ENCODE data around the gene ACLY. TPM values are rescaled to one million over a fixed set of nuclear protein-coding genes. Genes with fewer than 3 reads are reported as not detected.

The ACLY gene
- total and polyA plus RNA-seq, 2 of the 13 experiments (the other 11 are each of a cell fraction or from before 2014, with no cell fraction given) = 111 to 218 TPM

GRCh38 chr17:41864836-41865595 is 53.7 kb downstream of the ACLY start, which contains the start of gene KLHL11 (continued):
- TF ChIP-seq ZNF296 (CRISPR knock-in tag; conservative IDR thresholded peaks at IDR 0.05) = no peak
- 0 out of 2 replicates have a peak, but pooled peaks have one; percentile 61 for TF ChIP-seq POLR2AphosphoS2 (IDR thresholded peaks at IDR 0.05; ENCODE audit: low read depth, low read length)
- TF ChIP-seq, protein P1, sequence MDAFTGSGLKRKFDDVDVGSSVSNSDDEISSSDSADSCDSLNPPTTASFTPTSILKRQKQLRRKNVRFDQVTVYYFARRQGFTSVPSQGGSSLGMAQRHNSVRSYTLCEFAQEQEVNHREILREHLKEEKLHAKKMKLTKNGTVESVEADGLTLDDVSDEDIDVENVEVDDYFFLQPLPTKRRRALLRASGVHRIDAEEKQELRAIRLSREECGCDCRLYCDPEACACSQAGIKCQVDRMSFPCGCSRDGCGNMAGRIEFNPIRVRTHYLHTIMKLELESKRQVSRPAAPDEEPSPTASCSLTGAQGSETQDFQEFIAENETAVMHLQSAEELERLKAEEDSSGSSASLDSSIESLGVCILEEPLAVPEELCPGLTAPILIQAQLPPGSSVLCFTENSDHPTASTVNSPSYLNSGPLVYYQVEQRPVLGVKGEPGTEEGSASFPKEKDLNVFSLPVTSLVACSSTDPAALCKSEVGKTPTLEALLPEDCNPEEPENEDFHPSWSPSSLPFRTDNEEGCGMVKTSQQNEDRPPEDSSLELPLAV (CRISPR knock-in tag; conservative IDR thresholded peaks at IDR 0.05; ENCODE audit: low read depth) = 0 out of 2 replicates have a peak, but pooled peaks have one; percentile 39
- peak; percentile 69; the same call in 1 of the 2 replicates for TF ChIP-seq ZNF615 (CRISPR knock-in tag; IDR thresholded peaks at IDR 0.05; ENCODE audit: borderline replicate concordance)
- TF ChIP-seq, protein P2, sequence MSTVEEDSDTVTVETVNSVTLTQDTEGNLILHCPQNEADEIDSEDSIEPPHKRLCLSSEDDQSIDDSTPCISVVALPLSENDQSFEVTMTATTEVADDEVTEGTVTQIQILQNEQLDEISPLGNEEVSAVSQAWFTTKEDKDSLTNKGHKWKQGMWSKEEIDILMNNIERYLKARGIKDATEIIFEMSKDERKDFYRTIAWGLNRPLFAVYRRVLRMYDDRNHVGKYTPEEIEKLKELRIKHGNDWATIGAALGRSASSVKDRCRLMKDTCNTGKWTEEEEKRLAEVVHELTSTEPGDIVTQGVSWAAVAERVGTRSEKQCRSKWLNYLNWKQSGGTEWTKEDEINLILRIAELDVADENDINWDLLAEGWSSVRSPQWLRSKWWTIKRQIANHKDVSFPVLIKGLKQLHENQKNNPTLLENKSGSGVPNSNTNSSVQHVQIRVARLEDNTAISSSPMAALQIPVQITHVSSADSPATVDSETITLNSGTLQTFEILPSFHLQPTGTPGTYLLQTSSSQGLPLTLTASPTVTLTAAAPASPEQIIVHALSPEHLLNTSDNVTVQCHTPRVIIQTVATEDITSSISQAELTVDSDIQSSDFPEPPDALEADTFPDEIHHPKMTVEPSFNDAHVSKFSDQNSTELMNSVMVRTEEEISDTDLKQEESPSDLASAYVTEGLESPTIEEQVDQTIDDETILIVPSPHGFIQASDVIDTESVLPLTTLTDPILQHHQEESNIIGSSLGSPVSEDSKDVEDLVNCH (CRISPR knock-in tag; IDR thresholded peaks at IDR 0.05) = no peak
- TF ChIP-seq ZNF580 (CRISPR knock-in tag; IDR thresholded peaks at IDR 0.05; ENCODE audit: borderline replicate concordance, low read depth) = 0 out of 2 replicates have a peak, but pooled peaks have one; percentile 74
- peak; percentile 57; the same call in 1 of the 2 replicates for TF ChIP-seq NR1H2 (CRISPR knock-in tag; IDR thresholded peaks at IDR 0.05; ENCODE audit: borderline replicate concordance, low read depth)
- TF ChIP-seq ZXDC (CRISPR knock-in tag; IDR thresholded peaks at IDR 0.05) = peak; percentile 77; the same call in 1 of the 2 replicates
- TF ChIP-seq GLI4 (CRISPR knock-in tag; IDR thresholded peaks at IDR 0.05; ENCODE audit: borderline replicate concordance) = peak; percentile 53
- TF ChIP-seq ZZZ3 (CRISPR knock-in tag; IDR thresholded peaks at IDR 0.05; ENCODE audit: borderline replicate concordance) = peak; percentile 53
- peak; percentile 72; the same call in 1 of the 2 replicates for TF ChIP-seq LBX2 (CRISPR knock-in tag; IDR thresholded peaks at IDR 0.05; ENCODE audit: borderline replicate concordance)
- TF ChIP-seq ZNF850 (CRISPR knock-in tag; conservative IDR thresholded peaks at IDR 0.05) = no peak
- peak; percentile 99 for TF ChIP-seq KAT7 (CRISPR knock-in tag; IDR thresholded peaks at IDR 0.05; ENCODE audit: borderline replicate concordance)
- peak; percentile 65; the same call in 1 of the 2 replicates for TF ChIP-seq MAZ (IDR thresholded peaks at IDR 0.05; ENCODE audit: borderline replicate concordance, low read depth, low read length)
- TF ChIP-seq MAZ (CRISPR knock-in tag; IDR thresholded peaks at IDR 0.05; ENCODE audit: low read depth) = peak; percentile 84
- peak; percentile 83 for TF ChIP-seq KMT2B (CRISPR knock-in tag; IDR thresholded peaks at IDR 0.05)
- TF ChIP-seq TMF1 (CRISPR knock-in tag; IDR thresholded peaks at IDR 0.05; ENCODE audit: low read depth) = peak; percentile 57
- no peak for TF ChIP-seq TCF7L2 (IDR thresholded peaks at IDR 0.05; ENCODE audit: low read depth, low read length)
- peak; percentile 58; the same call in 1 of the 2 replicates for TF ChIP-seq FLYWCH1 (CRISPR knock-in tag; IDR thresholded peaks at IDR 0.05)
- peak; percentile 90; the same call in 1 of the 2 replicates for TF ChIP-seq ZNF234 (CRISPR knock-in tag; conservative IDR thresholded peaks at IDR 0.05)

Measured in HepG2 (cell line).